BJ (cell line): ENCODE results near the gene LMAN2. TPM values are rescaled to one million over a fixed set of nuclear protein-coding genes. Genes with fewer than 3 reads are reported as not detected.

Source experiments
- CTCF ChIA-PET: fragments of 350-600 bp; formaldehyde crosslinking; extraction: SDS; loops from one replicate; lab custom pipeline; 2021; ENCODE audit warnings: antibody characterized with exemption, inconsistent platforms; lab: Yijun Ruan, JAX
- POLR2A ChIA-PET: fragments of 300-600 bp; sonication (Branson Sonifier 250); formaldehyde crosslinking; extraction: SDS; loops from one replicate; lab custom pipeline; 2021; ENCODE audit warnings: antibody characterized with exemption; lab: Charles Lee
- DNase-seq: peaks from one replicate; pipeline ENCODE4 v3.0.0-alpha.2; 2011; ENCODE audit warnings: low read depth
- H3K27me3 ChIP-seq: 2 replicates; pipeline ENCODE4 v1.6.0; 2011; ENCODE audit warnings: low read length; ENCODE audit not compliant: control insufficient read depth, insufficient read depth
- H3K36me3 ChIP-seq: 2 replicates; pipeline ENCODE4 v1.5.1; 2011; ENCODE audit warnings: low read length; ENCODE audit not compliant: control insufficient read depth, insufficient read depth
- H3K4me3 ChIP-seq: 2 replicates; pipeline ENCODE4 v1.5.1; 2011; ENCODE audit warnings: low read depth, mild to moderate bottlenecking, control low read depth, low read length
- CTCF ChIP-seq: IDR thresholded peaks from 2 replicates; pipeline ENCODE4 v1.5.1; 2011; ENCODE audit warnings: low read depth, mild to moderate bottlenecking, control low read depth, inconsistent platforms, low read length, moderate library complexity; ENCODE audit not compliant: insufficient read depth
- polyA plus RNA-seq: library from polyadenylated mRNA; depleted of rRNA; stranded (reverse); fragments of >200 nt; gene quantifications from 2 replicates; pipeline ENCODE4 v1.2.3, GENCODE V29; 2011

Gene LMAN2
- polyA plus RNA-seq, 1 experiment, result 248 TPM

DNA sequence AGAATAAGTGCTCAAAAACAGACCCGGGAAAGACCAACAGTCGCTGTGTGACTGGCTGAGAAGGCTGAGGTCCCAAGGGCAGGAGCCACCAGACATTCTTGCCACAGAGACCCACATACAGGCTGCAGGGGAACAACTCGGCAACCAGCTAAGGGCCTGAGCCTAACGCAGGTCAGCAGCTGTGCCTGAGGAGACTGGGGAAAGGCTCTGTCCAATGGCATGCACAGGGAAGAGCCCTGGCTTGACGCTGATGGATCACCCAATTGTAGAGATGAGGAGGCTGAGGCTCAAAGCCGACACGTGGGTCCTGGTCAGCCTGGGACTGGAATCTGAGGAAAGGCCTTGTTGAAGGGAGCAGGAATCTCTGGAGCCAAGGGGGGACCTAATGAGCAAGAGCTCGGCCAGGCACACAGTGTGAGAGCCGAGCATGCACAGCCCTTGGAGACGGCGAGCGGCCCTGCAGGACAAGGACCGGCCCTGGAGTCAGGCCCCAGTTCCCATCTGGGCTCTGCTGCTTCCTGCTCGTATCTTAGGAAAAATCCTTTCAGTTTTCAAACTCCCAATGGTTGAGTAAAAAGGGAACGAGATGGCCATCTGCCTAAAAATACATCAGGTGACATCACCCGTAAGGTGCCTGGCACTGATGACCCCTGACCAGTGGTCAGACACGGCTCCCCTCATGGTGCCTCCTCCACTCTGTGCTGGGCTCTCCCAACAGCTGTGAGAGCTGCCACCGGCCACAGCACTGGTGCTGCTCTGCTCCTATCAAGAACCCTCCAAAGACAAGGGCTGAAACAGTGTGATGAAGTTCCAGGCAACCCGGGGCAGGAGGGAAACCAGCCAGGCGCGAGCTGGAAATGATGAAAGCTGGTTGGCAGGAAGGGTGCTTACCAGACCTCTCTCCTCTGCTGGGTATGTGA is 16.4 kb downstream of the LMAN2 start:
- Histone ChIP-seq H3K4me3 (no peak overlapping the region), H3K27me3 (no peaks in the 10 kb centered on the region), H3K36me3 (peaks cover 47% of the 10 kb centered on the region)
- TF ChIP-seq CTCF, result no peak
- ChIA-PET POLR2A (no interaction called here), CTCF (interaction anchor here (0.5 to 8.3 kb wide), 5 partner anchors 11 to 221 kb away, joined by 3 to 36 read pairs (median 4); no protein-coding TSS in a partner anchor)
- no peak for DNase-seq

GRCh38 chr5:177334155-177334551 is 17.3 kb downstream of the LMAN2 start:
- POLR2A ChIA-PET, result no interaction called here
- DNase-seq, result no peak
- Histone ChIP-seq H3K27me3 (no peaks in the 10 kb centered on the region), H3K36me3 (peaks cover 47% of the 10 kb centered on the region), H3K4me3 (no peak overlapping the region)
- no peak for TF ChIP-seq CTCF
- CTCF ChIA-PET, result interaction anchor here (0.5 to 8.3 kb wide), 3 partner anchors 16 to 122 kb away, joined by 4 to 36 read pairs (median 4); no protein-coding TSS in a partner anchor

DNA sequence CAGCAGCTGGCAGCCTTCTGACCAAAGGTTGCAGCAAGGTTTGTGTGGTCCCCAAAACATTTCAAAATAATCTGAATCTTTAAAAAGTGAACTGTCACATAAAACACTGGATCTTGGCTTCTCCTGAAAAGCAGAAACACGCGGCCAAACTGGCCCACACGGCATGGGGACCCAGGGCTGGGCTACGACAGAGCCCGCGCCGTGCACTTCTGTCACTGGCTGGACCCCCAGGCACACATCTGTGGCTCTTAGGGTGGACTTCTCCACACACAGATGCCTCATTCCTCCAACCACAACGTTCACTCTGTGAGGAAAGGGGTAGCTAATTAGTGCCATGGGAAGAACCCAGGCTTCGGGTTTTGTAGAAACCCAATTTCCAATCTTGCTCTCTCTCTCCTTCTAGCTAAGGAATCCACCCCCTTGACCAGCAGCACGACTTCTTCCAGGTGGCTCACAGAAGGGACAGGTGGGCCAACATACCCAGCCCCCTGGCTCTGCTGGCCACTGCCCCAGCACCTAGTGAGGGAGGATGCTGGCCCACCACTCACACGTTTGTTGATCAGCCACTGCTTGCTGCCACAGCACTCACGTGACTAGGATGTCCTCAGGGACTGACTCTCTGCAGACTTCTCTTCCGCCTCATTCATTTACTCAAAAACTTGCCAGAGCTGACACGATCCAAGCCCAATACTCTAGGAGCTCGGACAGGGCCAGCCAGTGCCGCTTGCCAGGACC is 17.9 kb downstream of the LMAN2 start:
- CTCF ChIA-PET, result interaction anchor here (1.1 to 8.3 kb wide), 3 partner anchors 16 to 37 kb away, joined by 3 to 36 read pairs (median 4); no protein-coding TSS in a partner anchor
- no peaks in the 10 kb centered on the region for H3K27me3 ChIP-seq
- H3K36me3 ChIP-seq, result peaks cover 45% of the 10 kb centered on the region
- no peak overlapping the region for H3K4me3 ChIP-seq
- POLR2A ChIA-PET, result no interaction called here
- no peak for TF ChIP-seq CTCF
- DNase-seq, result no peak

GRCh38 chr5:177332896-177333260 is 18.6 kb downstream of the LMAN2 start:
- DNase-seq, result no peak
- H3K4me3 ChIP-seq, result no peak overlapping the region
- ChIA-PET CTCF (interaction anchor here (1.1 to 8.3 kb wide), 3 partner anchors 15 to 38 kb away, joined by 3 to 36 read pairs (median 4); no protein-coding TSS in a partner anchor), POLR2A (no interaction called here)
- no peak for TF ChIP-seq CTCF
- no peaks in the 10 kb centered on the region for H3K27me3 ChIP-seq
- peaks cover 45% of the 10 kb centered on the region for H3K36me3 ChIP-seq
